A549 (cell line): ENCODE results near the gene TBC1D16. TPM values are rescaled to one million over a fixed set of nuclear protein-coding genes. Genes with fewer than 3 reads are reported as not detected.

Source experiments
- ATAC-seq, 2 experiments: fragments of 200-7000 bp in 1 of 2; fragments of >200 bp in 1 of 2; cut with Nextera tagmentation in 1 of 2; cut with Tn5 transposase in 1 of 2; 3 replicates each; pipeline versions ENCODE4 v1.8.0 to v1.9.1; 2018 to 2020; ENCODE audit warnings: mild to moderate bottlenecking in 1 of 2, moderate library complexity in 1 of 2
- CTCF ChIA-PET: fragments of 300-600 bp; sonication (Branson Sonifier 250); formaldehyde crosslinking; extraction: SDS; loops from one replicate; lab custom pipeline; 2021; ENCODE audit warnings: antibody characterized with exemption, inconsistent platforms; lab: Yijun Ruan, JAX
- POLR2A ChIA-PET: fragments of 350-600 bp; formaldehyde crosslinking; extraction: SDS; loops from one replicate; lab custom pipeline; 2021; ENCODE audit warnings: antibody characterized with exemption, inconsistent platforms; lab: Yijun Ruan, JAX
- DNase-seq, 2 experiments: peaks; one replicate each; pipeline versions ENCODE4 v3.0.0 to v3.0.0-alpha.2; 2011 to 2016; ENCODE audit warnings: low read depth in 1 of 2, low spot score in 1 of 2
- FAIRE-seq: peaks from 2 replicates; lab custom pipeline; 2011; peaks lifted over from hg19 to GRCh38; lab: Jason Lieb, UNC
- H3K27ac ChIP-seq, 2 experiments: fragments of >200 bp; sonication (Bioruptor Twin); formaldehyde crosslinking; 3 replicates each; pipeline ENCODE4 v1.5.1; 2016 to 2017
- H3K4me1 ChIP-seq: fragments of >200 bp; sonication (Bioruptor Twin); formaldehyde crosslinking; 3 replicates; pipeline ENCODE4 v1.6.1; 2016
- H3K4me2 ChIP-seq: fragments of >200 bp; sonication (Bioruptor Twin); formaldehyde crosslinking; 3 replicates; pipeline ENCODE4 v1.6.1; 2016
- H3K4me3 ChIP-seq: fragments of >200 bp; sonication (Bioruptor Twin); formaldehyde crosslinking; 3 replicates; pipeline ENCODE4 v1.5.1; 2016
- H3K9me3 ChIP-seq: fragments of >200 bp; sonication (Bioruptor Twin); formaldehyde crosslinking; 3 replicates; pipeline ENCODE4 v1.6.1; 2016
- ATOH8 ChIP-seq: fragments of 250-450 bp; sonication (Bioruptor Pico); IDR thresholded peaks from 2 replicates; pipeline ENCODE4 v1.5.0; 2020; ENCODE audit warnings: low read depth, mild to moderate bottlenecking, moderate library complexity
- BHLHE40 ChIP-seq: IDR thresholded peaks from 2 replicates; pipeline ENCODE4 v1.6.1; 2012; ENCODE audit warnings: low read depth, low read length, inconsistent platforms
- CHD4 ChIP-seq: fragments of 200-600 bp; sonication (generic); IDR thresholded peaks from 2 replicates; pipeline ENCODE4 v1.6.1; 2016; ENCODE audit warnings: antibody characterized with exemption, mild to moderate bottlenecking, borderline replicate concordance
- CTCF ChIP-seq: fragments of >200 bp; sonication (Bioruptor Twin); formaldehyde crosslinking; IDR thresholded peaks from 3 replicates; pipeline ENCODE4 v1.5.1; 2016
- HOXA7 ChIP-seq: fragments of 250-450 bp; sonication (Bioruptor Pico); IDR thresholded peaks from 2 replicates; pipeline ENCODE4 v1.5.0; 2020; ENCODE audit warnings: mild to moderate bottlenecking, moderate library complexity
- KDM5A ChIP-seq: fragments of 200-600 bp; sonication (generic); IDR thresholded peaks from 2 replicates; pipeline ENCODE4 v1.6.1; 2016; ENCODE audit warnings: antibody characterized with exemption, mild to moderate bottlenecking
- NPAS2 ChIP-seq: fragments of 250-450 bp; sonication (Bioruptor Pico); IDR thresholded peaks from 2 replicates; pipeline ENCODE4 v1.8.0; 2022; ENCODE audit warnings: mild to moderate bottlenecking, moderate library complexity, borderline replicate concordance
- NR3C1 ChIP-seq: fragments of >200 bp; sonication (Bioruptor Twin); formaldehyde crosslinking; IDR thresholded peaks from 3 replicates; pipeline ENCODE4 v1.6.1; 2017
- POLR2A ChIP-seq: IDR thresholded peaks from 2 replicates; pipeline ENCODE4 v1.6.1; 2012; ENCODE audit warnings: mild to moderate bottlenecking, low read length
- RAD21 ChIP-seq, 2 experiments: fragments of >200 bp in 1 of 2; sonication (Bioruptor Twin) in 1 of 2; formaldehyde crosslinking in 1 of 2; IDR thresholded peaks in 1 of 2; conservative IDR thresholded peaks in 1 of 2; 2 replicates in 1 of 2; 3 replicates in 1 of 2; pipeline ENCODE4 v1.6.1; 2012 to 2018; ENCODE audit warnings: inconsistent platforms in 1 of 2
- REST ChIP-seq: fragments of 200-600 bp; sonication (generic); IDR thresholded peaks from 2 replicates; pipeline ENCODE4 v1.6.1; 2016; ENCODE audit warnings: antibody characterized with exemption, mild to moderate bottlenecking, moderate library complexity
- TFCP2L1 ChIP-seq: fragments of 250-450 bp; sonication (Bioruptor Pico); IDR thresholded peaks from 2 replicates; pipeline ENCODE4 v1.5.0; 2021; ENCODE audit warnings: mild to moderate bottlenecking
- TP53 ChIP-seq: fragments of 250-450 bp; sonication (Bioruptor Pico); IDR thresholded peaks from 2 replicates; pipeline ENCODE4 v1.5.0; 2021; ENCODE audit warnings: mild to moderate bottlenecking, moderate library complexity
- USF2 ChIP-seq: fragments of 450-650 bp; IDR thresholded peaks from 2 replicates; pipeline ENCODE4 v1.6.1; 2014; ENCODE audit warnings: antibody characterized with exemption
- ZFP36 ChIP-seq: fragments of 450-650 bp; IDR thresholded peaks from 2 replicates; pipeline ENCODE4 v1.6.1; 2014; ENCODE audit warnings: borderline replicate concordance; ENCODE audit not compliant: partially characterized antibody
- WGBS: methylation state at CpG from one replicate; pipeline ENCODE4 v1.1.6; 2017; ENCODE audit errors: missing lambda C conversion rate; 5-methylcytosine and 5-hydroxymethylcytosine counted together
- polyA plus RNA-seq, 4 experiments: library from polyadenylated mRNA; depleted of rRNA in 3 of 4; stranded (reverse); fragments of >200 nt; fragmentation: RNase III in 1 of 4; extraction: RNeasy Plus Mini Kit Qiagen cat#74134 plus additional on column Dnase treatment in 1 of 4; gene quantifications; 2 replicates in 3 of 4; 3 replicates in 1 of 4; pipeline ENCODE4 v1.2.3, GENCODE V29; 2011 to 2017
- TF ChIP-seq, protein P1 (sequence below): fragments of >200 bp; sonication (Bioruptor Twin); formaldehyde crosslinking; IDR thresholded peaks from 3 replicates; pipeline ENCODE4 v1.6.1; 2016
- TF ChIP-seq, protein P2 (sequence below): IDR thresholded peaks from 2 replicates; pipeline ENCODE4 v1.6.1; 2012

The TBC1D16 gene
- polyA plus RNA-seq, 2 of the 4 experiments (the other 2 are of a cell fraction): 8.9 to 12.5 TPM

DNA sequence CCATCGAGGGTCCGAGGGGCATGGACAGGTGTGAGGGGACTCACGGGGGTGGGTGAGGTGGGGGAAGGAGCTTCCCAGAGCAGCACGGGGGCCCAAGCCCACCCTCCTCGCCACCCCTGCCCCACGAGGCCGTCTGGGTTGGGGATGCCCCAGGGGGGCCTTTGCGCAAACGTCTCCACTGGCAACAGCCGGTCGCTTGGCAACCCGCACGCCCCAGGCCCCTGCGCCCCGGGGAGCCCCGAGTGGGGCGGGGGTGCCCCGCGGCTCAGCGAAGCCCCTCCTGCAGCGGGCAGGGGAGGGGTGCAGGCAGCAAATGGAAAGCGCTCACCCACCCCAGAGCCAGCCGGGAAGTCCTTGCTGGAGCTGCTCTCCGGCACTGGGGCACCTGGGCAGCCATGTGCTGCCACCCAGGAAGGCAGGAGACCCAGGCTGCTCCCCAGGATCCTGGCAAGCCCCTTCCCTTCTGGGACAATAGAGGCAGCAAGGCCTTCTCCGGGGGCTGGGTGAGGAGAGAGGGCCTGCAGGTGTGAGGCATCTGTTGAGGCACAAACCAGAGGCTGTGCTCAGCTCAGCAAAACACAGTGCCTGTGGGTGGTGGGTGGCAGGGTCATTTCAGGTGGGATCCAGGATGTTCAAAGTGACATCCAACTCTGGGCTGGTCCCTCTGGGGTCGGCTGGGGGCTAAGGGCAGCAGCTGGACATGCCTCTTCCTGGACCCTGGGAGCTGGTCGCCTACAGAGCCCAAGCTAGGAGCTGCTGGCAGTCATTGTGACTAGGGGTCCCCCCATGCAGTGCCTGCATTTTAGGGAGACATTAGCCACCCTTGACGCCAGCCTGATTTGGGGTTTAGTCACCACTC lies 115.6 kb downstream of the TBC1D16 start:
- no peak for ATAC-seq
- Histone ChIP-seq H3K4me3 (no peak overlapping the region), H3K4me1 (peaks cover 42% of the 10 kb centered on the region), H3K9me3 (no peaks in the 10 kb centered on the region)
- CTCF ChIA-PET: interaction anchor here (0.7 to 3.4 kb wide), 17 partner anchors 14 to 174 kb away, joined by 3 to 27 read pairs (median 3); partner anchors contain the start of gene CBX4
- no peak for FAIRE-seq
- WGBS: 85% methylated on average over 9 of the region's 28 CpGs
- TF ChIP-seq TFCP2L1 (no peak), TP53 (CRISPR knock-in tag) (no peak), CHD4 (no peak), REST (no peak), NPAS2 (no peak), ATOH8 (no peak), USF2 (no peak), HOXA7 (CRISPR knock-in tag) (no peak), CTCF (no peak), POLR2A (no peak), NR3C1 (no peak), BHLHE40 (no peak)
- TF ChIP-seq, protein P1, sequence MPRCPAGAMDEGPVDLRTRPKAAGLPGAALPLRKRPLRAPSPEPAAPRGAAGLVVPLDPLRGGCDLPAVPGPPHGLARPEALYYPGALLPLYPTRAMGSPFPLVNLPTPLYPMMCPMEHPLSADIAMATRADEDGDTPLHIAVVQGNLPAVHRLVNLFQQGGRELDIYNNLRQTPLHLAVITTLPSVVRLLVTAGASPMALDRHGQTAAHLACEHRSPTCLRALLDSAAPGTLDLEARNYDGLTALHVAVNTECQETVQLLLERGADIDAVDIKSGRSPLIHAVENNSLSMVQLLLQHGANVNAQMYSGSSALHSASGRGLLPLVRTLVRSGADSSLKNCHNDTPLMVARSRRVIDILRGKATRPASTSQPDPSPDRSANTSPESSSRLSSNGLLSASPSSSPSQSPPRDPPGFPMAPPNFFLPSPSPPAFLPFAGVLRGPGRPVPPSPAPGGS: no peak
- TF ChIP-seq, all 56 proteins: peak for 0
- Histone ChIP-seq H3K27ac (peak overlapping the region; percentile 70 to 86), H3K4me2 (peak overlapping the region; percentile 69)
- DNase-seq: no peak
- POLR2A ChIA-PET: interaction anchor here (0.9 to 2.1 kb wide), 3 partner anchors 9 to 123 kb away, joined by 3 to 15 read pairs (median 3); partner anchors contain the start of genes CBX4 and CBX8

DNA sequence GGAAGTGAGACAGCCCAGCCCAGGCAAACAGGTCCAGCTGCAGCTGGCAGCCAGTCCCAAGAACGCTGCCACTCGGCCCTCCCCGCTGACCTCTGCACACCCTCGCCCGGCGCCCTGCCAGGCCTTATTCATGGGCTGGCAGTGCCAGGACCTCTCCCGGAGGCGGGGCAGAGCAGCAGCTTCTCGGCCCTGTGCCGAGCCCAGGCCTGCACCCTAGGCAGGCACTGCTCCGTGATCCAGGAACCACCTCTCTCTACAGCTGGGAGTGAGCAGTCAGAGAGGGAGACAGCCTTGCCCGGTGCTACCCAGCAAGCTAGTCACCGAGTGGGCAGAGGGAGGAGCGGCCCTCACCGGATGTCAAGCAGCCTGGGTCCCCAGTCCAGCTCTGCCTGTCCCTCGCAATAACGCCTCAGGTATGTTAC lies 116.5 kb downstream of the TBC1D16 start:
- ATAC-seq (peak; percentile 64 to 82), FAIRE-seq (no peak), DNase-seq (peak; percentile 74 to 81)
- ChIA-PET POLR2A (interaction anchor here (0.6 to 2.1 kb wide), 4 partner anchors 9 to 122 kb away, joined by 3 to 15 read pairs (median 4); partner anchors contain the start of genes CBX4 and CBX8), CTCF (interaction anchor here (0.7 to 3.4 kb wide), 11 partner anchors 13 to 156 kb away, joined by 3 to 27 read pairs (median 4); partner anchors contain the start of gene CBX4)
- peak overlapping the region; percentile 69 for H3K4me2 ChIP-seq
- peak overlapping the region; percentile 70 to 86 for H3K27ac ChIP-seq
- WGBS: 19% methylated on average over 16 of the region's 17 CpGs
- peaks cover 35% of the 10 kb centered on the region for H3K4me1 ChIP-seq
- H3K9me3 ChIP-seq: no peaks in the 10 kb centered on the region
- TF ChIP-seq KDM5A (no peak), ZFP36 (peak; percentile 55), RAD21 (conservative IDR thresholded peaks at IDR 0.05 in 1 of 2, IDR thresholded peaks at IDR 0.05 in 1 of 2) (0 out of 5 replicates have a peak, but pooled peaks of 1 of the 2 experiments have one; percentile 21)
- TF ChIP-seq, protein P2, sequence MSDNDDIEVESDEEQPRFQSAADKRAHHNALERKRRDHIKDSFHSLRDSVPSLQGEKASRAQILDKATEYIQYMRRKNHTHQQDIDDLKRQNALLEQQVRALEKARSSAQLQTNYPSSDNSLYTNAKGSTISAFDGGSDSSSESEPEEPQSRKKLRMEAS: 0 out of 2 replicates have a peak, but pooled peaks have one; percentile 36
- TF ChIP-seq, all 56 proteins: peak for 3
- peak overlapping the region; percentile 3; the same call in 1 of the 3 replicates for H3K4me3 ChIP-seq
